SK-N-SH (cell line): ENCODE results near the gene PRMT2. TPM values are rescaled to one million over a fixed set of nuclear protein-coding genes. Genes with fewer than 3 reads are reported as not detected.

Experiments
- CTCF ChIA-PET: fragments of 300-600, 350-600 bp; formaldehyde crosslinking; extraction: SDS; loops from one replicate; lab custom pipeline; 2021; lab: Yijun Ruan, JAX
- POLR2A ChIA-PET: fragments of 350-600 bp; sonication (Branson Sonifier 250); formaldehyde crosslinking; extraction: SDS; loops from one replicate; lab custom pipeline; 2020; ENCODE audit warnings: antibody characterized with exemption, inconsistent platforms; lab: Yijun Ruan, JAX
- DNase-seq: peaks from one replicate; pipeline ENCODE4 v3.0.0; 2012
- H2AFZ ChIP-seq: fragments of 200-600 bp; sonication (generic); 2 replicates; pipeline ENCODE4 v1.8.1; 2016; ENCODE audit warnings: antibody characterized with exemption, mild to moderate bottlenecking, low read depth
- H3F3A ChIP-seq: fragments of 200-600 bp; sonication (generic); replicated peaks from 2 replicates; pipeline ENCODE3; 2016; ENCODE audit warnings: antibody characterized with exemption, mild to moderate bottlenecking; ENCODE audit not compliant: insufficient read depth
- H3K27ac ChIP-seq, 2 experiments: fragments of 200-500 bp in 1 of 2; fragments of 200-600 bp in 1 of 2; sonication (Bioruptor generic) in 1 of 2; sonication (generic), shearing (Covaris generic) in 1 of 2; 2 replicates each; pipeline versions ENCODE4 v1.5.1 to v1.6.1; 2014 to 2016; ENCODE audit warnings: low read depth in 2 of 2, inconsistent platforms in 1 of 2, low read length in 1 of 2, mild to moderate bottlenecking in 1 of 2, mixed read lengths in 1 of 2
- H3K27me3 ChIP-seq: fragments of 200-600 bp; sonication (generic), shearing (Covaris generic); 2 replicates; pipeline ENCODE4 v1.6.1; 2016; ENCODE audit warnings: mixed run types; ENCODE audit not compliant: insufficient read depth
- H3K36me3 ChIP-seq, 2 experiments: fragments of 200-500 bp in 1 of 2; fragments of 200-600 bp in 1 of 2; sonication (Bioruptor generic) in 1 of 2; sonication (generic) in 1 of 2; replicated peaks in 1 of 2; 2 replicates each; pipeline versions ENCODE3 to v1.5.1; 2014 to 2016; ENCODE audit warnings: low read length in 1 of 2, mild to moderate bottlenecking in 1 of 2; ENCODE audit not compliant: insufficient read depth in 2 of 2, control insufficient read depth in 1 of 2
- H3K4me1 ChIP-seq, 2 experiments: fragments of 200-500 bp in 1 of 2; fragments of 200-600 bp in 1 of 2; sonication (Bioruptor generic) in 1 of 2; sonication (generic), shearing (Covaris generic) in 1 of 2; 2 replicates each; pipeline versions ENCODE4 v1.5.1 to v1.6.1; 2014 to 2016; ENCODE audit warnings: low read depth in 1 of 2, low read length in 1 of 2, mixed run types in 1 of 2; ENCODE audit not compliant: insufficient read depth in 2 of 2, control insufficient read depth in 1 of 2
- H3K4me2 ChIP-seq: fragments of 200-600 bp; sonication (generic), shearing (Covaris generic); 2 replicates; pipeline ENCODE4 v1.6.1; 2017; ENCODE audit warnings: mixed run types
- H3K4me3 ChIP-seq, 2 experiments: fragments of 200-500 bp in 1 of 2; fragments of 200-600 bp in 1 of 2; sonication (Bioruptor generic) in 1 of 2; sonication (generic), shearing (Covaris generic) in 1 of 2; 2 replicates each; pipeline versions ENCODE4 v1.5.1 to v1.8.1; 2014 to 2016; ENCODE audit warnings: low read depth in 2 of 2, inconsistent platforms in 1 of 2, low read length in 1 of 2, mild to moderate bottlenecking in 1 of 2, mixed read lengths in 1 of 2, moderate library complexity in 1 of 2
- H3K79me2 ChIP-seq: fragments of 200-600 bp; sonication (generic); 2 replicates; pipeline ENCODE4 v1.8.1; 2017; ENCODE audit warnings: mild to moderate bottlenecking; ENCODE audit not compliant: insufficient read depth
- H3K9ac ChIP-seq: fragments of 200-600 bp; sonication (generic); 2 replicates; pipeline ENCODE4 v1.6.1; 2017; ENCODE audit warnings: mixed run types
- H3K9me2 ChIP-seq: fragments of 200-600 bp; sonication (generic); 2 replicates; pipeline ENCODE4 v1.6.1; 2017; ENCODE audit warnings: mixed run types
- H3K9me3 ChIP-seq: fragments of 200-600 bp; sonication (generic); 2 replicates; pipeline ENCODE4 v1.6.1; 2017; ENCODE audit warnings: mixed run types, mild to moderate bottlenecking, moderate library complexity
- H4K20me1 ChIP-seq: fragments of 200-600 bp; sonication (generic); 2 replicates; pipeline ENCODE4 v1.6.1; 2017; ENCODE audit warnings: mild to moderate bottlenecking, mixed run types; ENCODE audit not compliant: insufficient read depth
- ELF1 ChIP-seq: IDR thresholded peaks from 2 replicates; pipeline ENCODE4 v1.4.0; 2012
- EP300 ChIP-seq, 2 experiments: IDR thresholded peaks; 2 replicates each; pipeline versions ENCODE4 v1.4.0 to v1.6.1; 2012; ENCODE audit warnings: borderline replicate concordance in 1 of 2, low read depth in 1 of 2, low read length in 1 of 2
- EZH2phosphoT487 ChIP-seq: fragments of 200-600 bp; sonication (generic); IDR thresholded peaks from 2 replicates; pipeline ENCODE4 v1.6.1; 2017; ENCODE audit warnings: low read depth, mixed run types, mild to moderate bottlenecking, antibody characterized with exemption, moderate library complexity, borderline replicate concordance
- FOXM1 ChIP-seq: IDR thresholded peaks from 2 replicates; pipeline ENCODE4 v1.4.0; 2012; ENCODE audit warnings: low read depth, mild to moderate bottlenecking
- IRF3 ChIP-seq: fragments of 150-350 bp; IDR thresholded peaks from 2 replicates; pipeline ENCODE4 v1.6.1; 2016; ENCODE audit warnings: mild to moderate bottlenecking, low read depth, low read length
- JUND ChIP-seq: IDR thresholded peaks from 2 replicates; pipeline ENCODE4 v1.4.0; 2012
- MAX ChIP-seq: IDR thresholded peaks from 2 replicates; pipeline ENCODE4 v1.4.0; 2012; ENCODE audit warnings: low read depth
- PBX3 ChIP-seq: IDR thresholded peaks from 2 replicates; pipeline ENCODE4; 2012
- RAD21 ChIP-seq: IDR thresholded peaks from 2 replicates; pipeline ENCODE4 v1.6.1; 2012; ENCODE audit warnings: mild to moderate bottlenecking, low read length
- RFX5 ChIP-seq: IDR thresholded peaks from 2 replicates; pipeline ENCODE4 v1.6.1; 2012; ENCODE audit warnings: mild to moderate bottlenecking, improper control_type of control experiment, low read length
- RXRA ChIP-seq: IDR thresholded peaks from 2 replicates; pipeline ENCODE4 v1.4.0; 2012; ENCODE audit warnings: low read depth, mild to moderate bottlenecking, borderline replicate concordance
- SIN3A ChIP-seq: IDR thresholded peaks from 2 replicates; pipeline ENCODE4 v1.6.1; 2012; ENCODE audit warnings: low read depth, mild to moderate bottlenecking, low read length, moderate library complexity, borderline replicate concordance
- SMC3 ChIP-seq: IDR thresholded peaks from 2 replicates; pipeline ENCODE4 v1.6.1; 2012; ENCODE audit warnings: low read depth, low read length, improper control_type of control experiment
- TCF12 ChIP-seq: IDR thresholded peaks from 2 replicates; pipeline ENCODE4 v1.4.0; 2012
- TEAD4 ChIP-seq: IDR thresholded peaks from 2 replicates; pipeline ENCODE4 v1.4.0; 2012; ENCODE audit warnings: mild to moderate bottlenecking, borderline replicate concordance; ENCODE audit not compliant: insufficient read depth
- USF2 ChIP-seq: fragments of 150-350 bp; IDR thresholded peaks from 2 replicates; pipeline ENCODE4 v1.6.1; 2017; ENCODE audit warnings: antibody characterized with exemption, low read length, low read depth, borderline replicate concordance
- YY1 ChIP-seq: IDR thresholded peaks from 2 replicates; pipeline ENCODE4 v1.4.0; 2012; ENCODE audit warnings: low read depth, mild to moderate bottlenecking
- WGBS: methylation state at CpG from one replicate; pipeline ENCODE4 v1.1.6; 2017; ENCODE audit warnings: low lambda C conversion rate; 5-methylcytosine and 5-hydroxymethylcytosine counted together
- polyA plus RNA-seq, 3 experiments: library from polyadenylated mRNA; depleted of rRNA; stranded (reverse); fragments of >200 nt; gene quantifications; 2 replicates each; pipeline ENCODE4 v1.2.3, GENCODE V29; 2012
- TF ChIP-seq, protein P1 (sequence below): IDR thresholded peaks from 2 replicates; pipeline ENCODE4 v1.6.1; 2012; ENCODE audit warnings: mild to moderate bottlenecking, low read depth, low read length, moderate library complexity

The PRMT2 gene
- polyA plus RNA-seq, 1 of the 3 experiments (the other 2 are of a cell fraction): 278 TPM

DNA sequence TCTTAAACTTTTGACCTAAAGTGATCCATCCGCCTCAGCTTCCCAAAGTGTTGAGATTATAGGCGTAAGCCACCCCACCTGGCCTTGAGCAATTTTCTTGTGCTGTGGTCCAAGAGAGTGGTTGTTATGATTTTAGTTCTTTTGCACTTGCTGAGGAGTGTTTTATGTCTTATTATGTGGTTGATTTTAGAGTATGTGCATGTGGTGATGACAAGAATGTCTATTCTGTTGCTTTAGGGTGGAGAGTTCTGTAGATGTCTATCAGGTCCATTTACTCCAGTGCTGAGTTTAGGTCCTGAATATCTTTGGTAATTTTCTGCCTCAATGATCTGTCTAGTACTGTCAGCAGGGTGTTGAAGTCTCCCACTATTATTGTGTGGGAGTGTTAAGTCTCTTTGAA is 19.4 kb upstream of the PRMT2 start:
- Histone ChIP-seq H3K9me2 (no peaks in the 10 kb centered on the region), H2AFZ (no peak overlapping the region), H3K4me3 (no peak overlapping the region), H3K9me3 (peaks cover 3% of the 10 kb centered on the region; the same call in 1 of the 2 replicates), H3K4me1 (no peaks in the 10 kb centered on the region), H3K4me2 (no peak overlapping the region), H3K27ac (no peak overlapping the region), H3K36me3 (no peaks in the 10 kb centered on the region), H3K79me2 (no peaks in the 10 kb centered on the region), H3F3A (no peaks in the 10 kb centered on the region), H4K20me1 (no peaks in the 10 kb centered on the region), H3K27me3 (no peaks in the 10 kb centered on the region), H3K9ac (no peak overlapping the region)
- TF ChIP-seq MAX (no peak), EP300 (IDR thresholded peaks at IDR 0.05; ENCODE audit: borderline replicate concordance in 1 of 2, low read depth in 1 of 2, low read length in 1 of 2) (no peak), JUND (no peak), TCF12 (no peak), FOXM1 (no peak), IRF3 (no peak), ELF1 (no peak), RXRA (no peak), SMC3 (no peak), YY1 (no peak), RFX5 (no peak), RAD21 (no peak), EZH2phosphoT487 (no peak), PBX3 (no peak), USF2 (no peak), TEAD4 (no peak), SIN3A (no peak)
- TF ChIP-seq, protein P1, sequence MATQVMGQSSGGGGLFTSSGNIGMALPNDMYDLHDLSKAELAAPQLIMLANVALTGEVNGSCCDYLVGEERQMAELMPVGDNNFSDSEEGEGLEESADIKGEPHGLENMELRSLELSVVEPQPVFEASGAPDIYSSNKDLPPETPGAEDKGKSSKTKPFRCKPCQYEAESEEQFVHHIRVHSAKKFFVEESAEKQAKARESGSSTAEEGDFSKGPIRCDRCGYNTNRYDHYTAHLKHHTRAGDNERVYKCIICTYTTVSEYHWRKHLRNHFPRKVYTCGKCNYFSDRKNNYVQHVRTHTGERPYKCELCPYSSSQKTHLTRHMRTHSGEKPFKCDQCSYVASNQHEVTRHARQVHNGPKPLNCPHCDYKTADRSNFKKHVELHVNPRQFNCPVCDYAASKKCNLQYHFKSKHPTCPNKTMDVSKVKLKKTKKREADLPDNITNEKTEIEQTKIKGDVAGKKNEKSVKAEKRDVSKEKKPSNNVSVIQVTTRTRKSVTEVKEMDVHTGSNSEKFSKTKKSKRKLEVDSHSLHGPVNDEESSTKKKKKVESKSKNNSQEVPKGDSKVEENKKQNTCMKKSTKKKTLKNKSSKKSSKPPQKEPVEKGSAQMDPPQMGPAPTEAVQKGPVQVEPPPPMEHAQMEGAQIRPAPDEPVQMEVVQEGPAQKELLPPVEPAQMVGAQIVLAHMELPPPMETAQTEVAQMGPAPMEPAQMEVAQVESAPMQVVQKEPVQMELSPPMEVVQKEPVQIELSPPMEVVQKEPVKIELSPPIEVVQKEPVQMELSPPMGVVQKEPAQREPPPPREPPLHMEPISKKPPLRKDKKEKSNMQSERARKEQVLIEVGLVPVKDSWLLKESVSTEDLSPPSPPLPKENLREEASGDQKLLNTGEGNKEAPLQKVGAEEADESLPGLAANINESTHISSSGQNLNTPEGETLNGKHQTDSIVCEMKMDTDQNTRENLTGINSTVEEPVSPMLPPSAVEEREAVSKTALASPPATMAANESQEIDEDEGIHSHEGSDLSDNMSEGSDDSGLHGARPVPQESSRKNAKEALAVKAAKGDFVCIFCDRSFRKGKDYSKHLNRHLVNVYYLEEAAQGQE: no peak
- whole genome bisulfite sequencing: 100% methylated on average over 2 of the region's 2 CpGs
- DNase-seq: no peak
- ChIA-PET POLR2A (no interaction called here), CTCF (interaction anchor here (1.4 kb wide), 1 partner anchor 10 kb away, joined by 3 read pairs; no protein-coding TSS in a partner anchor)
